Gastrocnemius medialis (tissue), 4 donors: ENCODE results near the gene INTS7.
"Not testable (repeated sequence)": the region's sequence is repeated elsewhere in the genome, so short reads cannot be mapped to it uniquely, and the experiment has no call there.

Source experiments
- POLR2A ChIP-seq, 2 donors: fragments of 450-650 bp; IDR thresholded peaks; one replicate each; pipeline ENCODE4 v1.6.1; 2017; ENCODE audit warnings: antibody characterized with exemption in 2 of 2, mild to moderate bottlenecking in 2 of 2, moderate library complexity in 2 of 2
- TF ChIP-seq, protein P1 (sequence below), 5 experiments: fragments of 450-650 bp in 3 of 5; fragments of 200-600 bp in 2 of 5; sonication (generic) in 2 of 5; IDR thresholded peaks in 4 of 5; conservative IDR thresholded peaks in 1 of 5; 1 replicate in 4 of 5; 2 replicates in 1 of 5; pipeline ENCODE4 v1.5.1; 2016 to 2019; ENCODE audit warnings: antibody characterized with exemption in 5 of 5, mild to moderate bottlenecking in 3 of 5, moderate library complexity in 3 of 5

DNA sequence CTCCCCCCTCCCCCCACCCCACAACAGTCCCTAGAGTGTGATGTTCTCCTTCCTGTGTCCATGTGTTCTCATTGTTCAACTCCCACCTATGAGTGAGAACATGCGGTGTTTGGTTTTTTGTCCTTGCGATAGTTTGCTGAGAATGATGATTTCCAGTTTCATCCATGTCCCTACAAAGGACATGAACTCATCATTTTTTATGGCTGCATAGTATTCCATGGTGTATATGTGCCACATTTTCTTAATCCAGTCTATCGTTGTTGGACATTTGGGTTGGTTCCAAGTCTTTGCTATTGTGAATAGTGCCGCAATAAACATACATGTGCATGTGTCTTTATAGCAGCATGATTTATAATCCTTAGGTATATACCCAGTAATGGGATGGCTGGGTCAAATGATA is 81.8 kb downstream of the INTS7 start:
- TF ChIP-seq, protein P1, sequence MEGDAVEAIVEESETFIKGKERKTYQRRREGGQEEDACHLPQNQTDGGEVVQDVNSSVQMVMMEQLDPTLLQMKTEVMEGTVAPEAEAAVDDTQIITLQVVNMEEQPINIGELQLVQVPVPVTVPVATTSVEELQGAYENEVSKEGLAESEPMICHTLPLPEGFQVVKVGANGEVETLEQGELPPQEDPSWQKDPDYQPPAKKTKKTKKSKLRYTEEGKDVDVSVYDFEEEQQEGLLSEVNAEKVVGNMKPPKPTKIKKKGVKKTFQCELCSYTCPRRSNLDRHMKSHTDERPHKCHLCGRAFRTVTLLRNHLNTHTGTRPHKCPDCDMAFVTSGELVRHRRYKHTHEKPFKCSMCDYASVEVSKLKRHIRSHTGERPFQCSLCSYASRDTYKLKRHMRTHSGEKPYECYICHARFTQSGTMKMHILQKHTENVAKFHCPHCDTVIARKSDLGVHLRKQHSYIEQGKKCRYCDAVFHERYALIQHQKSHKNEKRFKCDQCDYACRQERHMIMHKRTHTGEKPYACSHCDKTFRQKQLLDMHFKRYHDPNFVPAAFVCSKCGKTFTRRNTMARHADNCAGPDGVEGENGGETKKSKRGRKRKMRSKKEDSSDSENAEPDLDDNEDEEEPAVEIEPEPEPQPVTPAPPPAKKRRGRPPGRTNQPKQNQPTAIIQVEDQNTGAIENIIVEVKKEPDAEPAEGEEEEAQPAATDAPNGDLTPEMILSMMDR (IDR thresholded peaks at IDR 0.05 in 4 of 5, conservative IDR thresholded peaks at IDR 0.05 in 1 of 5) = not testable (repeated sequence)
- TF ChIP-seq POLR2A (IDR thresholded peaks at IDR 0.05) = not testable (repeated sequence)
